22Rv1 (cell line): ENCODE measurements around the gene TRAP1.
A peak's percentile ranks its signal among the peaks of the same experiment; 100 is the strongest.

Experiments
- H3K27ac ChIP-seq: fragments of 450-650 bp; 2 replicates; pipeline ENCODE4 v1.5.1; 2017
- ZFX ChIP-seq: fragments of 450-650 bp; IDR thresholded peaks from 2 replicates; pipeline ENCODE4 v1.6.1; 2017; ENCODE audit warnings: antibody characterized with exemption, borderline replicate concordance
- TF ChIP-seq, protein P1 (sequence below): fragments of 450-650 bp; IDR thresholded peaks from 2 replicates; pipeline ENCODE4 v1.5.1; 2017; ENCODE audit warnings: mild to moderate bottlenecking

Gene TRAP1

DNA sequence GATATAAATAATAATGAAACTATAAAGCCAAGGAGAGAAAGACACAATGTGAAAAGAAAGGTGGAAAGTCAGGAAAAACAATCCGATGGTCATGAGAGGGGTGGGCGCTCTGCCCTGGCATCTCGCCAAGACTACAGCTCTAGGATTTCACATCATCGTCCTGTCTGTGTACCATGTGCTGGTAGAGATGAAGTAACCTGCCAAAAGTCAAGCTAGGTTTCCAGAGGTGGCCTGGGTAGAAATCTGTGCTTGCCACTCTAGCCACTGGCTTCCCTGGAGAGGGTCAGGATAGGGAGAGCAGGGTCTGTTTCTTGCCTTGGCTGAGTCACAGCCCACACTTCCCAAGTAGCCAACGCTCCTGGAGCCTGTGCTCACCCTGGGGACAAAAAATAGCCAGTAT, 31.0 kb upstream of the TRAP1 start:
- TF ChIP-seq ZFX = no peak
- TF ChIP-seq, protein P1, sequence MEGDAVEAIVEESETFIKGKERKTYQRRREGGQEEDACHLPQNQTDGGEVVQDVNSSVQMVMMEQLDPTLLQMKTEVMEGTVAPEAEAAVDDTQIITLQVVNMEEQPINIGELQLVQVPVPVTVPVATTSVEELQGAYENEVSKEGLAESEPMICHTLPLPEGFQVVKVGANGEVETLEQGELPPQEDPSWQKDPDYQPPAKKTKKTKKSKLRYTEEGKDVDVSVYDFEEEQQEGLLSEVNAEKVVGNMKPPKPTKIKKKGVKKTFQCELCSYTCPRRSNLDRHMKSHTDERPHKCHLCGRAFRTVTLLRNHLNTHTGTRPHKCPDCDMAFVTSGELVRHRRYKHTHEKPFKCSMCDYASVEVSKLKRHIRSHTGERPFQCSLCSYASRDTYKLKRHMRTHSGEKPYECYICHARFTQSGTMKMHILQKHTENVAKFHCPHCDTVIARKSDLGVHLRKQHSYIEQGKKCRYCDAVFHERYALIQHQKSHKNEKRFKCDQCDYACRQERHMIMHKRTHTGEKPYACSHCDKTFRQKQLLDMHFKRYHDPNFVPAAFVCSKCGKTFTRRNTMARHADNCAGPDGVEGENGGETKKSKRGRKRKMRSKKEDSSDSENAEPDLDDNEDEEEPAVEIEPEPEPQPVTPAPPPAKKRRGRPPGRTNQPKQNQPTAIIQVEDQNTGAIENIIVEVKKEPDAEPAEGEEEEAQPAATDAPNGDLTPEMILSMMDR = no peak
- H3K27ac ChIP-seq = no peak overlapping the region

DNA sequence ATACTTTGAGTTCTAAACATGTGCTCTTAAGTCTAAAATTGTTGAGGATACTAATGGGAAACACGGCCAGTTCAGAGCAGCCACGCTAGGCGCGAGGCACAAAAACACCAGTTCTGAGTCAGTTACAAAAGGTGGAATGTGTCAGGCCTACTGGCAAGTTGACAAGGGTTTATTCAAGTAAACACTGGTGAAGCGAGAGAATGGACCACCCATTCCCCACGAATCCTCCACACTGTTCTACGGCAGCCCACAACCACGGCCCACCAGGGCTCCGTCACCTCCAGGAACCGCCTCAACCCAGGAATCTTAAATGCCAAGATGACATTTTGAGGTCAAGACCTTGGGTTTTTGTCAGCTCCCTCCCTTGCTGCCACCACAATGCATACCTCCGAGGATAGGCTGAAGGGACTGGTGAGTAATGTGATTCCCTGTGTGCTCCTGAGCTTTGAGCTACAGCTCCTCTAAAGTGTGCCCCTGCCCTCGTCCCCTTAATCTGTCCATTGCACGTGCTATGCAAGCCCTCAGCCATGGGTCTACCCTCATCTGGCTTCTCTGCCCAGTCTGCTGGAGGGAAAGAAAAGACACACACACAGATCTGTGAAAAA, 28.5 kb upstream of the TRAP1 start:
- TF ChIP-seq, protein P1 = no peak
- TF ChIP-seq ZFX = no peak
- H3K27ac ChIP-seq = no peak overlapping the region

DNA sequence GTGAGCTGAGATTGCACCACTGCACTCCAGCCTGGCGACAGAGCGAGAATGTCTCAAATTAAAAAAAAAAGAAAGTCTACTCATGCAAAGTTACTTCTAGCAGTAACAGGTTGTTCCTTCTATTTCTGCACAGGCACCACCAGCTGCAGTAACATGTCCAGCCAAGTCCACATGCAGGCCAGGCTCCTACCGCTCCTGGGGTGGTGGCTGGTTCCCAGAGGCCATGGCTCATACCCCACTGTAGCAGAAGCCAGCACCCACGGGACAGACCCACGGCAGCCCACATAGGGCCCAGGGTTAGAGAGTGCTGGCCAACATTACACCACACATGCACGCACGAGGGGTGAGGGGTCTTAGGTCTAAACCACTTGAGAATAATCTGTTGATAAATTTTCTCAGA, 26.7 kb upstream of the TRAP1 start:
- no peak for TF ChIP-seq ZFX
- TF ChIP-seq, protein P1 = no peak
- H3K27ac ChIP-seq = no peak overlapping the region

DNA sequence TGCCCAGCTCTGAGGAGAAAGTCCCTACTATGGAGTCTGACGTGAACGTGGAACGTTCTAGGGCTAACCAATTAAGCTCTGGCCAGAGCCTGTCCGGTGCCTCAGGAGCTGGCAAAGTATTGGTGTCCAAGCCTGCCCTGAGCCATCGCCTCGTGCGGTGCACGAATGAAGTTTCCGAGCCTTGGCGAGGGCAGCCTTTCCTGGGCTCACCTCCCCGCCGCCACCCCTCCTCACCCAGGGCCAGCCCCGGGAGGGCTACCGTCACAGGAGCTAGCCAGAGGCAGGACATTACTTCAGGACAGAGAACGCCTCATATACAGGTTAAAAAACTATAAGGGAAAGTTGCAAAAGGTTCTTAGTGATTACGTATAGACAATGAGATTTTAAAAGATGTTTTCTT, 23.6 kb upstream of the TRAP1 start:
- no peak for TF ChIP-seq ZFX
- TF ChIP-seq, protein P1 = no peak
- no peak overlapping the region for H3K27ac ChIP-seq

DNA sequence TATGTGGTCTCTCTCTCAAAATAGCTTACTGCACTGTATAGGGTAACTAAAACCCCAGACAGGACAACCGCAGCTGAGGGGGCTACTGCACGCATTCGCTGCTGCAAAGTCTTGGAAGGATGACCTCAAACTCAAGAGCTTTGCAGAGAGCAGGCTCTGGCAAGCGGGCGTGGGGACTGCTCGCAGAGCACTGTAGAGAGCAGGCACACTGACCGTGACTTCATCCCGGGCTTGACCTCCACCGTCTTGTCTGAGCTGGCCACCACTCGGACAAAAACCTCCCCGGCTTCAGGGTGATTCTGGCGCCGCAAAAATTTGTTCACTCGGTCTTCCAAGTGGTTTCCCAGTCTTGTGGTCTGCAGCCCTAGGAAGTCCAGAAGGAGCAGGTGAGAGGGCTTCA, 22.9 kb upstream of the TRAP1 start:
- TF ChIP-seq ZFX = no peak
- TF ChIP-seq, protein P1 = no peak
- no peak overlapping the region for H3K27ac ChIP-seq

DNA sequence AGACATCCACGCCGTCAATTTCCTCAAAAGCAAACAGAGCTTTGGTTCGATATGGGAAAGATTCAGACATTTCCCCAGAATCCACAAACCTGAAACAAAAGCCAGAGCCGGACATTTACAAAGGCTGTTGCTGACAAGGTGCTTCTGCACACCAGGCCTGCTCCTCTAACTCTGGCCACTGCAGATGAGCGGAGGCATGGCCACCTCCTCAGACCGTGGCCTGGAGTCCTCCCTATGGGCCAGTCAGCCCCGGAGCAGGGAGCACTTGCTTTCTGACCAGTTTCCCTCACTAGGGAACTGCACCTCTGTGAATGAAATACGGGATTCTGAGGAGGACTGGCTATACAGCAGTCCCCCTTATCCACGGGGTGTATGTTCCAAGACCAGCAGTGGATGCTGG, 22.3 kb upstream of the TRAP1 start:
- no peak overlapping the region for H3K27ac ChIP-seq
- TF ChIP-seq, protein P1 = no peak
- no peak for TF ChIP-seq ZFX

DNA sequence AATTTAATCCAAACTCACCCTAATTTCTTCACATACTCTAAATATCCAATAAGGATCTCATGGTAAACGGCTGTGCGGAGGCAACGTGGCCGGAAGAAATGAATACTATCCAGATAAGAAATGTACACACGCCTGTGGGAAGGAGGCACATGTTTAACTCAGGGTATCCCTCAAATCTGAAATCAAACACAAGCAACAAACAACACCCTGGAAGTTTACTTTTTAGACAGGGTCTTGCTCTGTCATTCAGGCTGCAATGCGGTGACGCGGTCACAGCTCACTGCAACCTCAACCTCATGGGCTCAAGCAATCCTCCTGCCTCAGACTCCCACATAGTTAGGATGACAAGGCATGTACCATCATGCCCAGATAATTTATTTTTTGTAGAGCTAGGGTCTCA, 21.2 kb upstream of the TRAP1 start:
- no peak for TF ChIP-seq ZFX
- TF ChIP-seq, protein P1 = no peak
- 0 out of 2 replicates have a peak overlapping the region, but pooled peaks have one; percentile 13 for H3K27ac ChIP-seq
